Activated CD4-positive, alpha-beta memory T cell treated with anti-CD3 and anti-CD28 coated beads for 36 hours (primary cell): ENCODE data around the gene RRP1B. TPM values are rescaled to one million over a fixed set of nuclear protein-coding genes. Genes with fewer than 3 reads are reported as not detected.

Experiments
- microRNA-seq: library from miRNA; unstranded; fragments of <30 nt; microRNA quantifications from one replicate; pipeline ENCODE4 v1.2.0, GENCODE V29; 2022; ENCODE audit warnings: borderline number of aligned reads, borderline microRNAs expressed, borderline replicate concordance
- total RNA-seq, 2 experiments: library from RNA; stranded (reverse); gene quantifications; one replicate each; pipeline ENCODE4 v1.2.3, GENCODE V29; 2021

Gene RRP1B
- total RNA-seq, 2 experiments from 2014 or later, result 66.7 to 69.9 TPM

Small RNAs within 50 kb of the gene (microRNA-seq; reads per million reads assigned to microRNA genes)
- not detected for gene MIR6070

Other genes starting within 250 kb of the RRP1B start
- 1 to 10 TPM; 5.8 to 6.1 TPM for gene SIK1, start 232.4 kb upstream of the RRP1B start, total RNA-seq
- gene HSF2BP, start 72 bp upstream of the RRP1B start, total RNA-seq, result under 1 TPM; 0.50 to 0.73 TPM
- gene PDXK, start 59.6 kb downstream of the RRP1B start, total RNA-seq, result 100 to 1,000 TPM; 126 to 131 TPM
- 10 to 100 TPM; 40.1 to 42.3 TPM for gene CSTB, start 116.7 kb downstream of the RRP1B start, total RNA-seq
- 10 to 100 TPM; 42.7 to 47.8 TPM for gene RRP1, start 130.0 kb downstream of the RRP1B start, total RNA-seq
- gene AGPAT3, start 205.7 kb downstream of the RRP1B start, total RNA-seq, result 10 to 100 TPM; 71.4 to 82.4 TPM